Measurements from ENCODE around the gene KCNMB2.
"Not testable (repeated sequence)": the region's sequence is repeated elsewhere in the genome, so short reads cannot be mapped to it uniquely, and the experiment has no call there.

KCNMB2 gene

GRCh38 chr3:178536211-178537079 lies at the start of gene KCNMB2:
Gene KCNMB2 (plus strand): TSS chr3:178536436.
- peak; percentile 12 for DNase-seq (ENCODE audit: low spot score)

GRCh38 chr3:178486903-178487302 lies 49.3 kb upstream of the KCNMB2 start:
- no peak for DNase-seq (ENCODE audit: low spot score)

GRCh38 chr3:178487752-178488151 lies 48.5 kb upstream of the KCNMB2 start:
- DNase-seq (ENCODE audit: low spot score): no peak

GRCh38 chr3:178491751-178492150 lies 44.5 kb upstream of the KCNMB2 start:
- no peak for DNase-seq (ENCODE audit: low spot score)

GRCh38 chr3:178492491-178492890 lies 43.7 kb upstream of the KCNMB2 start:
- no peak for DNase-seq (ENCODE audit: low spot score)

GRCh38 chr3:178494386-178494785 lies 41.9 kb upstream of the KCNMB2 start:
- no peak for DNase-seq (ENCODE audit: low spot score)

- DNase-seq (ENCODE audit: low spot score): no peak
Measured at GRCh38 chr3:178496911-178497310, 39.3 kb upstream of the KCNMB2 start.

GRCh38 chr3:178498871-178499270 lies 37.4 kb upstream of the KCNMB2 start:
- DNase-seq (ENCODE audit: low spot score): peak; percentile 22

- DNase-seq (ENCODE audit: low spot score): peak; percentile 23
Measured at GRCh38 chr3:178500631-178501030, 35.6 kb upstream of the KCNMB2 start.

- DNase-seq (ENCODE audit: low spot score): no peak
Measured at GRCh38 chr3:178504128-178504527, 32.1 kb upstream of the KCNMB2 start.

GRCh38 chr3:178505832-178506231 lies 30.4 kb upstream of the KCNMB2 start:
- no peak for DNase-seq (ENCODE audit: low spot score)

- DNase-seq (ENCODE audit: low spot score): no peak
Measured at GRCh38 chr3:178507507-178508442, 28.5 kb upstream of the KCNMB2 start.

GRCh38 chr3:178508443-178508825 lies 27.8 kb upstream of the KCNMB2 start:
- no peak for DNase-seq (ENCODE audit: low spot score)

GRCh38 chr3:178510496-178510895 lies 25.7 kb upstream of the KCNMB2 start:
- DNase-seq (ENCODE audit: low spot score): no peak

- no peak for DNase-seq (ENCODE audit: low spot score)
Measured at GRCh38 chr3:178512647-178513046, 23.6 kb upstream of the KCNMB2 start.

- peak; percentile 30 for DNase-seq (ENCODE audit: low spot score)
Measured at GRCh38 chr3:178513546-178514380, 22.5 kb upstream of the KCNMB2 start.

GRCh38 chr3:178514401-178514800 lies 21.8 kb upstream of the KCNMB2 start:
- DNase-seq (ENCODE audit: low spot score): no peak

- DNase-seq (ENCODE audit: low spot score): not testable (repeated sequence)
Measured at GRCh38 chr3:178515076-178515744, 21.0 kb upstream of the KCNMB2 start.

GRCh38 chr3:178517665-178518334 lies 18.4 kb upstream of the KCNMB2 start:
- DNase-seq (ENCODE audit: low spot score): no peak

GRCh38 chr3:178518660-178519396 lies 17.4 kb upstream of the KCNMB2 start:
- no peak for DNase-seq (ENCODE audit: low spot score)
